ENCODE data around the gene ABHD14A.

The ABHD14A gene

GRCh38 chr3:51988286-51989146, 13.7 kb downstream of the ABHD14A start:
- TF ChIP-seq CTCF (conservative IDR thresholded peaks at IDR 0.05) = no peak
- no peak overlapping the region for H3K27ac ChIP-seq

GRCh38 chr3:51990501-51990971, 15.7 kb downstream of the ABHD14A start:
- H3K27ac ChIP-seq = peak overlapping the region; percentile 21

DNA sequence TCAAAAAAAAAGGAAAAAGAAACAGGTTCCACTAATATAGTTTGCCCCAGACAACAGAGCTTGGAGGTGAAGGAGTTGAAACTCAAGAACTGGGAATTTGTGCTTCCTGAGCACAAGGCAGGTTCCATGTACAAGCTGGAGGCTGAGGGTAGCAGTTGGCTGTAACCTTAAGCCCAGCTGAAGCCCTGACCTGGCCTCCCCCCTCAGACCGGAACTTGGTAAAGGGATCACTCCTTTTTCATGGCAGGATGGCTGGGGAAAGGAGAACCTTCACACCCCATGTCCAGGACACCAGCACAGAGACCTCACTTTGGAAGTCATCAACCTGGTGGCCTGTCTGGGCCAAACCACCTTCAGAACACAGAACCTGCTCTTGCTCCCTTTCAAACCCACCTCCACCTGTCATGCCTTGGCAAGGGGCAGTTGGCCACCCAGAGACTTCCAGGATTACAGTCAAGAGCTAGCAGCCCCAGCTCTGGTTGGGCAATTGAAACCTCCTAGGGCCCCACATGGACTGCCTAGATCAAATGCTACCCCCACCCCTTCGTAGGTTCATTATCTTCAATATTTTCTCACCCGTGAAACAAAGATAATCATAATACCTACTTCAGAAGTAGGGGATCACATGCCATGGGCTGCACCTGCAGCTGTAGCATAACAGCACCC, 17.3 kb downstream of the ABHD14A start:
- H3K27ac ChIP-seq = peak overlapping the region; percentile 91
- no peak for TF ChIP-seq CTCF (conservative IDR thresholded peaks at IDR 0.05)

- peak overlapping the region; percentile 91 for H3K27ac ChIP-seq
Measured at GRCh38 chr3:51993657-51994056, 18.8 kb downstream of the ABHD14A start.

- no peak for TF ChIP-seq CTCF (conservative IDR thresholded peaks at IDR 0.05)
Measured at GRCh38 chr3:51994530-51994929, 19.7 kb downstream of the ABHD14A start.

DNA sequence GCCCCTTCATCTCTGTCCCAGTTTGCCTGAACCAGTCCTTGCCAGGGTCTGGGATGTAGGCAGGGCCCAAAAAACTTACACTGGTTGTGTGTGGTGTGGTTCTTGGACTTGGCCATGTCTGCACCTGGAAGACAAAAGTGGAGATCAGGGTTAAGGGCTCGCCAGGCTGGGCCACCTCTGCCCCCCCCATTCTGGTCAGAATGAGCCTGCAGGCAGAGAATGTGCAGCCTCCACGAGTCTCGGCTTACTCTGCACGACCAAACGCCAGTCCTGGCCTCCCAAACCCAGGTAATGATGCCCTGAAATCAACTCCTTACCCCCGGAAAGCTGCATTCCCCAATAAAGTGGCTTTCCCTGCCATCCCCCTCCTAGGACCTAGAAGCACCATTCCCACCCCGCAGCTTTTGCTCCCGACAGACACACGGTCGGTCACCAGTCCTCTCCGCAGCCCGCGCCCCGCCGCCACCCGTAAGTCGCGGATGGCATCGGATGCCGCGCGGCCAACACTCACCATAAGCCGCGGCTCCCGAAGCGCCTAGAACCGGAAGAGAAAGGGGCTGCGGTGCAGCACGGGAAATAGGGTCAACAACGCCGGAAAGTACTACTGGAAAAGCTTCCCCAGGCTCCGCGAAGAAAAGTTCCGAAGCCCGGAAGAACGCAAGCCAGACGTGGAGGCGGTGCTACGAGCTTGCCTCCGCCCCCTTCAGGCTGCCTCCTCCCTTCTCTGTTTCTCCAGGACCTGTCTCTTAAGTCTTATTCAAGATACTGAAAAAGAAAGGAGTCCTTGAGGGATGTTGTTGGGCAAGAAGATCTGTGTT, 20.7 kb downstream of the ABHD14A start, which contains the start of gene RPL29:
RPL29 (minus strand) TSS at position 550 of the 818 bp plus-strand sequence; CDS start at position 116, 434 bp downstream.
- TF ChIP-seq CTCF (conservative IDR thresholded peaks at IDR 0.05) = no peak
- H3K27ac ChIP-seq = peak within 1 kb of the TSS; percentile 91

More at GRCh38 chr3:51994530-51994929, 19.7 kb downstream of the ABHD14A start:
- H3K27ac ChIP-seq = peak overlapping the region; percentile 91

- no peak overlapping the region for H3K27ac ChIP-seq
- TF ChIP-seq CTCF (conservative IDR thresholded peaks at IDR 0.05) = no peak
Measured at GRCh38 chr3:51997172-51997571, 22.3 kb downstream of the ABHD14A start.
